ENCODE measurements around the gene RPA3.

RPA3 gene

GRCh38 chr7:7652798-7653540 is 65.4 kb downstream of the RPA3 start:
- no peak for TF ChIP-seq RAD21 (IDR thresholded peaks at IDR 0.05; ENCODE audit: low read depth)
- TF ChIP-seq TEAD4 (IDR thresholded peaks at IDR 0.05): no peak
- no peak for TF ChIP-seq CEBPB (IDR thresholded peaks at IDR 0.05)
- no peak for TF ChIP-seq FOXM1 (IDR thresholded peaks at IDR 0.05; ENCODE audit: borderline replicate concordance, low read depth)
- no peak for TF ChIP-seq TCF12 (IDR thresholded peaks at IDR 0.05; ENCODE audit: low read depth)
- TF ChIP-seq ZBTB7A (IDR thresholded peaks at IDR 0.05; ENCODE audit: low read depth): no peak
- TF ChIP-seq MAX (IDR thresholded peaks at IDR 0.05): no peak
- no peak for TF ChIP-seq USF1 (IDR thresholded peaks at IDR 0.05)
- TF ChIP-seq EGR1 (IDR thresholded peaks at IDR 0.05): no peak
- TF ChIP-seq NFIC (IDR thresholded peaks at IDR 0.05): no peak
- TF ChIP-seq CREB1 (IDR thresholded peaks at IDR 0.05; ENCODE audit: low read depth): no peak
- TF ChIP-seq TAF1 (IDR thresholded peaks at IDR 0.05; ENCODE audit: low read depth): no peak
- no peak for TF ChIP-seq EP300 (IDR thresholded peaks at IDR 0.05; ENCODE audit: borderline replicate concordance)
- no peak for TF ChIP-seq YY1 (IDR thresholded peaks at IDR 0.05; ENCODE audit: low read depth)
- no peak for TF ChIP-seq REST (IDR thresholded peaks at IDR 0.05; ENCODE audit: low read depth)

- TF ChIP-seq NFIC (IDR thresholded peaks at IDR 0.05): no peak
These were observed 66.9 kb downstream of the RPA3 start for GRCh38 chr7:7651479-7651878.

GRCh38 chr7:7650682-7651206 is 67.7 kb downstream of the RPA3 start:
- no peak for TF ChIP-seq TAF1 (IDR thresholded peaks at IDR 0.05; ENCODE audit: low read depth)
- no peak for TF ChIP-seq USF1 (IDR thresholded peaks at IDR 0.05)
- no peak for TF ChIP-seq TCF12 (IDR thresholded peaks at IDR 0.05; ENCODE audit: low read depth)
- TF ChIP-seq CREB1 (IDR thresholded peaks at IDR 0.05; ENCODE audit: low read depth): no peak

GRCh38 chr7:7647495-7648036 is 70.8 kb downstream of the RPA3 start:
- no peak for TF ChIP-seq NFIC (IDR thresholded peaks at IDR 0.05)

GRCh38 chr7:7642081-7642480 is 76.3 kb downstream of the RPA3 start:
- no peak for TF ChIP-seq TEAD4 (IDR thresholded peaks at IDR 0.05)
- TF ChIP-seq EGR1 (IDR thresholded peaks at IDR 0.05): no peak
- no peak for TF ChIP-seq RAD21 (IDR thresholded peaks at IDR 0.05; ENCODE audit: low read depth)
- TF ChIP-seq CREB1 (IDR thresholded peaks at IDR 0.05; ENCODE audit: low read depth): no peak
- no peak for TF ChIP-seq TCF12 (IDR thresholded peaks at IDR 0.05; ENCODE audit: low read depth)
- TF ChIP-seq REST (IDR thresholded peaks at IDR 0.05; ENCODE audit: low read depth): no peak
- no peak for TF ChIP-seq CEBPB (IDR thresholded peaks at IDR 0.05)
- no peak for TF ChIP-seq USF1 (IDR thresholded peaks at IDR 0.05)
- TF ChIP-seq TAF1 (IDR thresholded peaks at IDR 0.05; ENCODE audit: low read depth): no peak
- TF ChIP-seq ZBTB7A (IDR thresholded peaks at IDR 0.05; ENCODE audit: low read depth): no peak
- TF ChIP-seq YY1 (IDR thresholded peaks at IDR 0.05; ENCODE audit: low read depth): no peak
- TF ChIP-seq NFIC (IDR thresholded peaks at IDR 0.05): no peak
- TF ChIP-seq EP300 (IDR thresholded peaks at IDR 0.05; ENCODE audit: borderline replicate concordance): no peak
- TF ChIP-seq MAX (IDR thresholded peaks at IDR 0.05): no peak
- no peak for TF ChIP-seq FOXM1 (IDR thresholded peaks at IDR 0.05; ENCODE audit: borderline replicate concordance, low read depth)

Data from Ishikawa (cell line).